HepG2 (cell line): ENCODE results near the gene GLS2. TPM values are rescaled to one million over a fixed set of nuclear protein-coding genes. Genes with fewer than 3 reads are reported as not detected.

Source experiments
- GATA4 ChIP-seq: sonication (generic); IDR thresholded peaks from 2 replicates; pipeline ENCODE4 v1.6.1; 2016; ENCODE audit warnings: antibody characterized with exemption, low read depth, borderline replicate concordance
- IKZF5 ChIP-seq: IDR thresholded peaks from 2 replicates; pipeline ENCODE4 v1.6.1; 2018; ENCODE audit warnings: missing genetic modification reagents, mild to moderate bottlenecking, missing compliant biosample characterization
- IRF1 ChIP-seq: sonication (generic); formaldehyde crosslinking; IDR thresholded peaks from 2 replicates; pipeline ENCODE4 v1.4.0; 2020; ENCODE audit warnings: low read depth, mild to moderate bottlenecking, missing genetic modification reagents
- JUNB ChIP-seq: sonication (generic); formaldehyde crosslinking; IDR thresholded peaks from 2 replicates; pipeline ENCODE4 v1.8.0; 2022; ENCODE audit warnings: missing genetic modification reagents, mild to moderate bottlenecking, borderline replicate concordance
- KAT7 ChIP-seq: IDR thresholded peaks from 2 replicates; pipeline ENCODE4 v1.6.1; 2018; ENCODE audit warnings: borderline replicate concordance, missing compliant biosample characterization
- MNT ChIP-seq: fragments of 450-650 bp; IDR thresholded peaks from 2 replicates; pipeline ENCODE4 v1.6.1; 2016
- ZBTB43 ChIP-seq: sonication (generic); formaldehyde crosslinking; conservative IDR thresholded peaks from 2 replicates; pipeline ENCODE4 v1.4.0; 2020; ENCODE audit warnings: missing genetic modification reagents
- ZBTB44 ChIP-seq: sonication (generic); formaldehyde crosslinking; IDR thresholded peaks from 2 replicates; pipeline ENCODE4 v1.4.0; 2020; ENCODE audit warnings: missing genetic modification reagents
- ZFYVE20 ChIP-seq: sonication (generic); formaldehyde crosslinking; IDR thresholded peaks from 2 replicates; pipeline ENCODE4 v1.8.0; 2023; ENCODE audit warnings: low read depth, mild to moderate bottlenecking, moderate library complexity, missing genetic modification reagents, borderline replicate concordance
- ZNF124 ChIP-seq: sonication (generic); formaldehyde crosslinking; IDR thresholded peaks from 2 replicates; pipeline ENCODE4 v1.4.0; 2020; ENCODE audit warnings: missing genetic modification reagents
- ZNF275 ChIP-seq: sonication (generic); formaldehyde crosslinking; IDR thresholded peaks from 2 replicates; pipeline ENCODE4 v1.8.0; 2022; ENCODE audit warnings: missing genetic modification reagents, mild to moderate bottlenecking, inconsistent platforms, borderline replicate concordance
- ZNF281 ChIP-seq: sonication (generic); formaldehyde crosslinking; IDR thresholded peaks from 2 replicates; pipeline ENCODE4 v1.4.0; 2020; ENCODE audit warnings: missing genetic modification reagents, borderline replicate concordance
- ZNF607 ChIP-seq: sonication (generic); formaldehyde crosslinking; IDR thresholded peaks from 2 replicates; pipeline ENCODE4 v1.5.1; 2020; ENCODE audit warnings: missing genetic modification reagents, mild to moderate bottlenecking, borderline replicate concordance
- ZNF816 ChIP-seq: sonication (generic); formaldehyde crosslinking; IDR thresholded peaks from 2 replicates; pipeline ENCODE4 v1.8.0; 2022; ENCODE audit warnings: missing genetic modification reagents, mild to moderate bottlenecking, borderline replicate concordance
- ZNF878 ChIP-seq: sonication (generic); formaldehyde crosslinking; IDR thresholded peaks from 2 replicates; pipeline ENCODE4 v1.8.1; 2023; ENCODE audit warnings: mild to moderate bottlenecking, missing genetic modification reagents, moderate library complexity
- polyA plus RNA-seq, 8 experiments: library from polyadenylated mRNA; depleted of rRNA in 3 of 8; stranded (reverse) in 7 of 8; unstranded in 1 of 8; fragments of >200 nt; fragmentation: Illumina TruSeq in 4 of 8; extraction: Trizol in 4 of 8; gene quantifications; 2 replicates each; pipeline versions ENCODE4 v1.2.1 to v1.2.3, GENCODE V29; 2011 to 2016; ENCODE audit warnings: low read depth in 4 of 8, missing spikeins in 1 of 8, mixed read lengths in 1 of 8; ENCODE audit not compliant: insufficient read depth in 1 of 8
- total RNA-seq, 5 experiments: library from RNA; depleted of rRNA; stranded (reverse); fragments of >200 nt; fragmentation: Illumina TruSeq; extraction: Trizol; gene quantifications; 2 replicates each; pipeline ENCODE4 v1.2.3, GENCODE V29; 2016; ENCODE audit warnings: low read depth in 1 of 5

Gene GLS2
- total and polyA plus RNA-seq, 2 of the 13 experiments (the other 11 are each of a cell fraction or from before 2014, with no cell fraction given): 8.6 to 12.2 TPM

GRCh38 chr12:56468216-56469006 is 19.6 kb downstream of the GLS2 start, which contains the start of gene SPRYD4 (continued):
- no peak for TF ChIP-seq ZNF281
- TF ChIP-seq ZBTB44: 0 out of 2 replicates have a peak, but pooled peaks have one; percentile 49
- no peak for TF ChIP-seq GATA4
- peak; percentile 85 for TF ChIP-seq IKZF5
- TF ChIP-seq KAT7 (CRISPR knock-in tag): peak; percentile 73; the same call in 1 of the 2 replicates
- TF ChIP-seq ZNF275 (CRISPR knock-in tag): peak; percentile 72; the same call in 1 of the 2 replicates
- peak; percentile 91; the same call in 1 of the 2 replicates for TF ChIP-seq ZNF607 (CRISPR knock-in tag)
- peak; percentile 81; the same call in 1 of the 2 replicates for TF ChIP-seq ZNF816 (CRISPR knock-in tag)
- 0 out of 2 replicates have a peak, but pooled peaks have one; percentile 34 for TF ChIP-seq JUNB (CRISPR knock-in tag)
- TF ChIP-seq ZBTB43 (CRISPR knock-in tag): peak; percentile 87
- TF ChIP-seq ZFYVE20: no peak
- peak; percentile 80; the same call in 1 of the 2 replicates for TF ChIP-seq ZNF124
- peak; percentile 94 for TF ChIP-seq MNT
- 0 out of 2 replicates have a peak, but pooled peaks have one; percentile 76 for TF ChIP-seq IRF1 (CRISPR knock-in tag)
- peak; percentile 94; the same call in 1 of the 2 replicates for TF ChIP-seq ZNF878
